HG02852 (cell line): ENCODE measurements around the gene OR2V1.

Source experiments
- ATAC-seq: cut with Tn5 transposase; IDR thresholded peaks from one replicate; pipeline ENCODE4 v1.9.1; 2021; ENCODE audit warnings: mild to moderate bottlenecking, moderate library complexity; ENCODE audit not compliant: unreplicated experiment

OR2V1 gene

GRCh38 chr5:181084621-181085195 is 46.3 kb downstream of the OR2V1 start:
- ATAC-seq, result no peak

GRCh38 chr5:181081989-181082388 is 49.0 kb downstream of the OR2V1 start:
- ATAC-seq, result no peak

GRCh38 chr5:181076920-181077319 is 54.0 kb downstream of the OR2V1 start:
- ATAC-seq, result no peak
